ENCODE measurements around the gene ZNF70. TPM values are rescaled to one million over a fixed set of nuclear protein-coding genes. Genes with fewer than 3 reads are reported as not detected.

Gene ZNF70
- total RNA-seq, 6 experiments from 2014 or later = 0.51 to 1.2 (median 0.85) TPM

GRCh38 chr22:23695571-23696325 lies 55.2 kb downstream of the ZNF70 start:
- Histone ChIP-seq H3K4me1 (no peaks in the 10 kb centered on the region), H3K9me3 (no peaks in the 10 kb centered on the region), H3K36me3 (peaks cover 0 to 26% (median 1%) of the 10 kb centered on the region in 4 donors), H3K27me3 (no peaks in the 10 kb centered on the region), H3K27ac (peak overlapping the region; percentile 2 to 24 (median 10)), H3K4me3 (no peak overlapping the region)
- intact Hi-C loops (cut with DNase I) = no loop called here
- DNase-seq (no peak), ATAC-seq (no peak)
- WGBS (ENCODE audit: insufficient coverage, low coverage, low lambda C conversion rate, missing lambda C conversion rate) = 65% methylated on average over 2 of the region's 19 CpGs
- no peak for TF ChIP-seq POLR2A (IDR thresholded peaks at IDR 0.05)
- TF ChIP-seq CTCF (IDR thresholded peaks at IDR 0.05) = no peak

GRCh38 chr22:23695141-23695540 lies 55.8 kb downstream of the ZNF70 start:
- no peaks in the 10 kb centered on the region for H3K27me3 ChIP-seq
- intact Hi-C loops (cut with DNase I) = no loop called here
- no peaks in the 10 kb centered on the region for H3K4me1 ChIP-seq
- DNase-seq = peak in 1 of 3 donors; percentile 33
- H3K4me3 ChIP-seq = no peak overlapping the region
- TF ChIP-seq POLR2A (IDR thresholded peaks at IDR 0.05) (no peak), CTCF (IDR thresholded peaks at IDR 0.05) (no peak)
- peaks cover 0 to 20% (median 1%) of the 10 kb centered on the region in 4 donors for H3K36me3 ChIP-seq
- H3K27ac ChIP-seq = no peak overlapping the region
- WGBS (ENCODE audit: insufficient coverage, low coverage, low lambda C conversion rate, missing lambda C conversion rate) = no CpG with 5 or more reads among the region's 3 CpGs
- H3K9me3 ChIP-seq = no peaks in the 10 kb centered on the region
- no peak for ATAC-seq

- WGBS (ENCODE audit: insufficient coverage, low coverage, low lambda C conversion rate, missing lambda C conversion rate) = 80% methylated on average over 2 of the region's 11 CpGs
- H3K27ac ChIP-seq = no peak overlapping the region
- intact Hi-C loops (cut with DNase I) = no loop called here
- ATAC-seq = no peak
- H3K4me1 ChIP-seq = no peaks in the 10 kb centered on the region
- H3K36me3 ChIP-seq = peaks cover 0 to 15% (median 1%) of the 10 kb centered on the region in 4 donors
- no peak for TF ChIP-seq POLR2A (IDR thresholded peaks at IDR 0.05)
- TF ChIP-seq CTCF (IDR thresholded peaks at IDR 0.05) = no peak
- no peak overlapping the region for H3K4me3 ChIP-seq
- no peaks in the 10 kb centered on the region for H3K9me3 ChIP-seq
- H3K27me3 ChIP-seq = no peaks in the 10 kb centered on the region
- no peak for DNase-seq
Observed at GRCh38 chr22:23693979-23694680, 56.8 kb downstream of the ZNF70 start.

GRCh38 chr22:23692598-23693291 lies 58.2 kb downstream of the ZNF70 start:
- TF ChIP-seq POLR2A (IDR thresholded peaks at IDR 0.05) = no peak
- no peak for TF ChIP-seq CTCF (IDR thresholded peaks at IDR 0.05)
- Histone ChIP-seq H3K4me3 (no peak overlapping the region), H3K27me3 (no peaks in the 10 kb centered on the region), H3K27ac (no peak overlapping the region), H3K9me3 (no peaks in the 10 kb centered on the region), H3K4me1 (no peaks in the 10 kb centered on the region), H3K36me3 (peaks cover 0 to 6% (median 1%) of the 10 kb centered on the region in 4 donors)
- ATAC-seq (no peak), DNase-seq (peak in 1 of 3 donors; percentile 36)
- intact Hi-C loops (cut with DNase I) = no loop called here
- 90% methylated on average over 6 of the region's 12 CpGs for WGBS (ENCODE audit: insufficient coverage, low coverage, low lambda C conversion rate, missing lambda C conversion rate)

All from right lobe of liver (tissue), 6 donors.